Mesenchymal stem cell (in vitro differentiated cells and primary cell): Measurements from ENCODE around the gene EEPD1.

Experiments used
- DNase-seq: peaks from one replicate; pipeline ENCODE4 v3.0.0-alpha.2; 2013
- H2AFZ ChIP-seq: one replicate; pipeline ENCODE4 v1.6.1; 2013; ENCODE audit warnings: low read depth, mild to moderate bottlenecking, control low read depth, inconsistent platforms, low read length, moderate library complexity
- H2AK5ac ChIP-seq: 2 replicates; pipeline ENCODE4 v1.6.1; 2013; ENCODE audit warnings: low read length, moderate library complexity, mild to moderate bottlenecking, inconsistent platforms; ENCODE audit not compliant: severe bottlenecking
- H2BK120ac ChIP-seq: one replicate; pipeline ENCODE4 v1.6.1; 2013; ENCODE audit warnings: low read depth, mild to moderate bottlenecking, inconsistent platforms, low read length, moderate library complexity
- H2BK12ac ChIP-seq, 2 experiments: one replicate each; pipeline ENCODE4 v1.6.1; 2013; ENCODE audit warnings: inconsistent platforms in 2 of 2, low read length in 2 of 2, mild to moderate bottlenecking in 2 of 2, moderate library complexity in 2 of 2, control low read depth in 1 of 2
- H2BK15ac ChIP-seq: one replicate; pipeline ENCODE4 v1.6.1; 2013; ENCODE audit warnings: mild to moderate bottlenecking, low read depth, inconsistent platforms; ENCODE audit not compliant: poor library complexity, severe bottlenecking
- H2BK5ac ChIP-seq: 2 replicates; pipeline ENCODE4 v1.6.1; 2013; ENCODE audit warnings: low read depth, mild to moderate bottlenecking, low read length, control low read depth, inconsistent platforms; ENCODE audit not compliant: poor library complexity, severe bottlenecking
- H3K14ac ChIP-seq, 2 experiments: one replicate each; pipeline ENCODE4 v1.6.1; 2013; ENCODE audit warnings: inconsistent platforms in 2 of 2, low read length in 2 of 2, control low read depth in 1 of 2, mild to moderate bottlenecking in 1 of 2, moderate library complexity in 1 of 2
- H3K18ac ChIP-seq, 2 experiments: one replicate each; pipeline ENCODE4 v1.6.1; 2013; ENCODE audit warnings: inconsistent platforms in 2 of 2, low read length in 2 of 2, control low read depth in 1 of 2, low read depth in 1 of 2, mild to moderate bottlenecking in 1 of 2
- H3K23ac ChIP-seq, 2 experiments: one replicate each; pipeline ENCODE4 v1.6.1; 2013; ENCODE audit warnings: inconsistent platforms in 2 of 2, low read length in 2 of 2, mild to moderate bottlenecking in 2 of 2, moderate library complexity in 2 of 2, control low read depth in 1 of 2
- H3K27ac ChIP-seq: 2 replicates; pipeline ENCODE4 v1.5.1; 2013; ENCODE audit warnings: mild to moderate bottlenecking, moderate library complexity, low read length, control low read depth, inconsistent platforms; ENCODE audit not compliant: poor library complexity, severe bottlenecking
- H3K27me3 ChIP-seq, 2 experiments: 2 replicates each; pipeline versions ENCODE4 v1.6.1 to v1.7.0; 2013; ENCODE audit warnings: low read length in 2 of 2, mild to moderate bottlenecking in 2 of 2, moderate library complexity in 2 of 2, control low read depth in 1 of 2, inconsistent platforms in 1 of 2; ENCODE audit not compliant: control insufficient read depth in 1 of 2, insufficient read depth in 1 of 2
- H3K36me3 ChIP-seq, 2 experiments: 2 replicates each; pipeline versions ENCODE4 v1.6.1 to v1.7.0; 2013; ENCODE audit warnings: low read length in 2 of 2, control low read depth in 1 of 2, inconsistent platforms in 1 of 2, low read depth in 1 of 2, mild to moderate bottlenecking in 1 of 2; ENCODE audit not compliant: insufficient read depth in 2 of 2, control insufficient read depth in 1 of 2
- H3K4ac ChIP-seq, 2 experiments: one replicate each; pipeline ENCODE4 v1.6.1; 2013; ENCODE audit warnings: inconsistent platforms in 2 of 2, low read length in 2 of 2, mild to moderate bottlenecking in 2 of 2, moderate library complexity in 2 of 2, control low read depth in 1 of 2, low read depth in 1 of 2
- H3K4me1 ChIP-seq: 2 replicates; pipeline ENCODE4 v1.6.1; 2013; ENCODE audit warnings: low read depth, low read length, control low read depth; ENCODE audit not compliant: control insufficient read depth, insufficient read depth
- H3K4me2 ChIP-seq: 2 replicates; pipeline ENCODE4 v1.6.1; 2013; ENCODE audit warnings: low read length, mild to moderate bottlenecking, inconsistent platforms; ENCODE audit not compliant: poor library complexity, severe bottlenecking
- H3K4me3 ChIP-seq, 2 experiments: 2 replicates each; pipeline versions ENCODE4 v1.5.1 to v1.7.0; 2013; ENCODE audit warnings: low read length in 2 of 2, mild to moderate bottlenecking in 2 of 2, control low read depth in 1 of 2, low read depth in 1 of 2; ENCODE audit not compliant: insufficient read depth in 1 of 2
- H3K79me1 ChIP-seq: replicated peaks from 2 replicates; pipeline ENCODE4 v1.6.1; 2013; ENCODE audit warnings: mild to moderate bottlenecking, control low read depth, low read length, inconsistent platforms; ENCODE audit not compliant: poor library complexity, severe bottlenecking
- H3K9ac ChIP-seq: 2 replicates; pipeline ENCODE4 v1.7.0; 2013; ENCODE audit warnings: mild to moderate bottlenecking, low read length, moderate library complexity
- H3K9me3 ChIP-seq: 2 replicates; pipeline ENCODE4 v1.7.0; 2013; ENCODE audit warnings: mild to moderate bottlenecking, low read length; ENCODE audit not compliant: control insufficient read depth
- H4K8ac ChIP-seq: one replicate; pipeline ENCODE4 v1.6.1; 2013; ENCODE audit warnings: inconsistent platforms, mild to moderate bottlenecking, low read length, moderate library complexity
- H4K91ac ChIP-seq: one replicate; pipeline ENCODE4 v1.6.1; 2013; ENCODE audit warnings: mild to moderate bottlenecking, low read length, inconsistent platforms
- WGBS: methylation state at CpG from one replicate; pipeline ENCODE4 v1.1.7; 2013; ENCODE audit warnings: mixed read lengths; 5-methylcytosine and 5-hydroxymethylcytosine counted together

The EEPD1 gene

GRCh38 chr7:36224934-36225858 lies 72.1 kb downstream of the EEPD1 start:
- WGBS: 92% methylated on average over 14 of the region's 16 CpGs

DNA sequence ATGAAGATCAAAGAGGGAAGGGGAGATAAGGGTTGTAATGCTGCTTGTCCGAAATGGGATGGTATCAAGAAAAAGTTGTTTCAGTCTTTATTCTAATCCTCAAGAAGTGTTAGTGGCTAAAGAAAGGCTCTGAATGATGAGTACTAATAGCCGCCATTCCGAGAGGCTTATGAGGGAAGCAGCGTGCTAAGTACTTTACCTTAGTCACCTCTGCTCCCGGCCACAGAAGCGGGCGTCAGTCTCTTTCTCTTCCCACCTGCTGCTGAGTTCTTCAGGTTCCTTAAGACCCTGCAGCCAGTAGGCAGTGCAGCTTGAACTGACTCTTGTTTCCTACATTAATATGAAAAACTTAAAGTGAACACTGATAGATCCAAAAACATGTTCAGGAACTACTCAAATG lies 73.1 kb downstream of the EEPD1 start:
- DNase-seq: no peak
- Histone ChIP-seq H2BK12ac (no peak overlapping the region), H3K4me1 (no peaks in the 10 kb centered on the region), H3K18ac (no peak overlapping the region), H3K27me3 (no peaks in the 10 kb centered on the region), H2BK15ac (no peak overlapping the region), H3K36me3 (no peaks in the 10 kb centered on the region), H4K91ac (no peak overlapping the region), H4K8ac (no peak overlapping the region), H3K4me3 (no peak overlapping the region), H3K4me2 (no peak overlapping the region), H2BK5ac (no peak overlapping the region), H3K27ac (no peak overlapping the region), H3K9ac (no peak overlapping the region), H3K23ac (no peak overlapping the region), H2AK5ac (no peak overlapping the region), H2AFZ (no peak overlapping the region), H2BK120ac (no peak overlapping the region), H3K4ac (no peak overlapping the region), H3K14ac (no peak overlapping the region), H3K79me1 (no peaks in the 10 kb centered on the region), H3K9me3 (no peaks in the 10 kb centered on the region)
- WGBS: 95% methylated on average over 7 of the region's 7 CpGs

More at GRCh38 chr7:36224934-36225858, 72.1 kb downstream of the EEPD1 start:
- H3K14ac ChIP-seq: no peak overlapping the region
- H3K79me1 ChIP-seq: no peaks in the 10 kb centered on the region
- no peaks in the 10 kb centered on the region for H3K9me3 ChIP-seq
- no peak overlapping the region for H3K4me3 ChIP-seq
- no peak overlapping the region for H2BK12ac ChIP-seq
- H3K4me1 ChIP-seq: no peaks in the 10 kb centered on the region
- no peak overlapping the region for H2AK5ac ChIP-seq
- H4K91ac ChIP-seq: no peak overlapping the region
- H3K4me2 ChIP-seq: no peak overlapping the region
- no peak overlapping the region for H2BK5ac ChIP-seq
- no peak overlapping the region for H2BK120ac ChIP-seq
- H3K36me3 ChIP-seq: no peaks in the 10 kb centered on the region
- H3K18ac ChIP-seq: no peak overlapping the region
- peak overlapping the region; percentile 15 for H3K9ac ChIP-seq
- H2BK15ac ChIP-seq: no peak overlapping the region
- H3K27ac ChIP-seq: no peak overlapping the region
- DNase-seq: no peak
- H2AFZ ChIP-seq: no peak overlapping the region
- H4K8ac ChIP-seq: no peak overlapping the region
- H3K27me3 ChIP-seq: no peaks in the 10 kb centered on the region
- H3K4ac ChIP-seq: no peak overlapping the region
- H3K23ac ChIP-seq: no peak overlapping the region

DNA sequence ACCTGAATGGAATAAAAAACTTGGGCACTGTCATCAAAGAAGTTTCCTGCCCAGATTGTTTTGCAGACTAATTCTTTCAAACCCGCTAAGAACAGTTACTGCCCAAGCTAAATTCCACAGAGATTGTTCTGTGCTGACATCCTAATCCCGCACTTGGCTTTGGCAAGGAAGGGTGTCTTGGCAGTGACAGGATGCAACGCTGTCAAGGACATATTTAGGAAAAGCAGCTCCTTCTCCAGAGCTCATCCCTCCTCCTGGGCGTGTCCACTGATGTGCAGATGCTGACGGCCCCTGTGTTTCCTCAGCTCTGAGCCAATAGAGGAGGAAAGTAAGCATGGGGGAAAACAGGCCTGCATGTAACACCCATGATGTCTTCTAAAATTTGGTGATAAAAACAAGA lies 74.2 kb downstream of the EEPD1 start:
- no peak overlapping the region for H3K23ac ChIP-seq
- no peak overlapping the region for H4K8ac ChIP-seq
- H2BK12ac ChIP-seq: no peak overlapping the region
- H3K4me1 ChIP-seq: no peaks in the 10 kb centered on the region
- H3K14ac ChIP-seq: no peak overlapping the region
- no peak overlapping the region for H3K4me3 ChIP-seq
- no peak overlapping the region for H3K27ac ChIP-seq
- no peaks in the 10 kb centered on the region for H3K36me3 ChIP-seq
- no peak overlapping the region for H3K4me2 ChIP-seq
- peak overlapping the region; percentile 30 for H3K9ac ChIP-seq
- no peak overlapping the region for H2BK5ac ChIP-seq
- no peak overlapping the region for H2BK120ac ChIP-seq
- no peak overlapping the region for H3K4ac ChIP-seq
- H2AK5ac ChIP-seq: no peak overlapping the region
- no peaks in the 10 kb centered on the region for H3K27me3 ChIP-seq
- no peak overlapping the region for H2AFZ ChIP-seq
- H3K18ac ChIP-seq: no peak overlapping the region
- no peaks in the 10 kb centered on the region for H3K79me1 ChIP-seq
- DNase-seq: no peak
- H2BK15ac ChIP-seq: no peak overlapping the region
- WGBS: 58% methylated on average over 5 of the region's 5 CpGs
- H4K91ac ChIP-seq: no peak overlapping the region
- H3K9me3 ChIP-seq: no peaks in the 10 kb centered on the region

DNA sequence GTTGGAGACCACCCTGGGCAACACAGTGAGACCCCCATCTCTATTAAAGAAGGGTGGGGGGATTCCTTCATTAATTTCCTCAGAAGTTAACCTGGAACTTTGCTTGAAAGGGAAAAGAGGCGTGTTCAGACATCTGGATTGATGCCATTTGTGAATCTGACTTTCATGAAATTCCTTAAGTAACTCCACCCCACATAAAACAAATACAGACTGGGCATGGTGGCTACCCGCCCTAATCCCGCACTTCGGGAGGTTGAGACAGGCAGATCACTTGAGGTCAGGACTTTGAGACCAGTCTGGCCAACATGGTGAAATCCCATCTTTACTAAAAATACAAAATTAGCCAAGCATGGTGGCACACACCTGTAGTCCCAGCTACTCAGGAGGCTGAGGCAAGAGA lies 75.0 kb downstream of the EEPD1 start:
- Histone ChIP-seq H2BK5ac (no peak overlapping the region), H2BK12ac (no peak overlapping the region), H4K91ac (no peak overlapping the region), H3K4me3 (no peak overlapping the region), H2AFZ (no peak overlapping the region), H3K79me1 (no peaks in the 10 kb centered on the region), H3K14ac (no peak overlapping the region), H3K23ac (no peak overlapping the region), H3K18ac (no peak overlapping the region), H3K4ac (no peak overlapping the region), H2BK15ac (no peak overlapping the region), H2AK5ac (no peak overlapping the region), H3K27me3 (no peaks in the 10 kb centered on the region), H3K4me1 (no peaks in the 10 kb centered on the region), H3K9ac (no peak overlapping the region), H4K8ac (no peak overlapping the region), H3K36me3 (no peaks in the 10 kb centered on the region), H3K27ac (no peak overlapping the region), H3K9me3 (no peaks in the 10 kb centered on the region), H2BK120ac (no peak overlapping the region), H3K4me2 (no peak overlapping the region)
- no peak for DNase-seq
- 97% methylated on average over 4 of the region's 4 CpGs for WGBS
